ENCODE measurements around the gene SLC34A3. TPM values are rescaled to one million over a fixed set of nuclear protein-coding genes. Genes with fewer than 3 reads are reported as not detected.

The SLC34A3 gene
- total RNA-seq, result 0.23 to 0.27 TPM in 2 of 3 replicates, not detected in the other

- H3K36me3 Mint-ChIP-seq, result no peaks in the 10 kb centered on the region
- H3K4me1 Mint-ChIP-seq, result peaks cover 9% of the 10 kb centered on the region
- DNase-seq (ENCODE audit: low spot score in 2 of 2, unreplicated experiment in 2 of 2), result no peak
- H3K27me3 Mint-ChIP-seq (ENCODE audit: low read depth), result peaks cover 3% of the 10 kb centered on the region
- TF ChIP-seq CTCF (IDR thresholded peaks at IDR 0.05; ENCODE audit: unreplicated experiment), result no peak
- no peaks in the 10 kb centered on the region for H3K9me3 Mint-ChIP-seq
- H3K27ac Mint-ChIP-seq, result no peak within 1 kb of the TSS
- no peak within 1 kb of the TSS for H3K4me3 Mint-ChIP-seq
These were observed at the start of gene SLC34A3 for GRCh38 chr9:137230705-137231371. Gene SLC34A3 (plus strand): TSS chr9:137230901. CDS start chr9:137231703, 802 bp downstream.

GRCh38 chr9:137181680-137182079 lies 49.0 kb upstream of the SLC34A3 start:
- no peak for TF ChIP-seq CTCF (IDR thresholded peaks at IDR 0.05; ENCODE audit: unreplicated experiment)
- H3K27me3 Mint-ChIP-seq (ENCODE audit: low read depth), result no peaks in the 10 kb centered on the region
- no peak overlapping the region for H3K4me3 Mint-ChIP-seq
- H3K9me3 Mint-ChIP-seq, result no peaks in the 10 kb centered on the region
- no peak overlapping the region for H3K27ac Mint-ChIP-seq
- DNase-seq (ENCODE audit: low spot score in 2 of 2, unreplicated experiment in 2 of 2), result no peak
- peaks cover 11% of the 10 kb centered on the region for H3K36me3 Mint-ChIP-seq
- H3K4me1 Mint-ChIP-seq, result peaks cover 2% of the 10 kb centered on the region

DNA sequence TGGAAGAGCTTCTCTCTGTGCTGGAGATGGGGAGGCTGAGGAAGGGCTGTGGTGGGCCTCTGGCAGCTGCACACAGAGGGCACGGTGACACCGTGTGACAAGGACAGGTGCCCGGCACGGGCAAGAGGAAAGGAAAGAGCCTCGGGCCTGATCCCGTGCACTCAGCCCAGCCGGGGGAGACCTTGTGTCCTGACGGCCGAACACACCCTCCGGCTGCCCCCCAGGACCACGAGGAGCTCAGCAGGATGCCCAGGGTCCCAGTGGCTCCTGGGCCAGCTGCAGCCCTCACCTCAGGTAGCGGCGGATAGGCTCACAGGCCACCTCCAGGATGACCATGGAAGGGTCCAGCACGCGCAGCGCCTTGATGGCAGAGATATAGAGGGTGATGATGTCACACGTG lies 47.9 kb upstream of the SLC34A3 start:
- H3K9me3 Mint-ChIP-seq, result no peaks in the 10 kb centered on the region
- TF ChIP-seq CTCF (IDR thresholded peaks at IDR 0.05; ENCODE audit: unreplicated experiment), result no peak
- peaks cover 13% of the 10 kb centered on the region for H3K4me1 Mint-ChIP-seq
- H3K4me3 Mint-ChIP-seq, result no peak overlapping the region
- no peak for DNase-seq (ENCODE audit: low spot score in 2 of 2, unreplicated experiment in 2 of 2)
- H3K36me3 Mint-ChIP-seq, result peaks cover 6% of the 10 kb centered on the region
- no peaks in the 10 kb centered on the region for H3K27me3 Mint-ChIP-seq (ENCODE audit: low read depth)
- H3K27ac Mint-ChIP-seq, result no peak overlapping the region

DNA sequence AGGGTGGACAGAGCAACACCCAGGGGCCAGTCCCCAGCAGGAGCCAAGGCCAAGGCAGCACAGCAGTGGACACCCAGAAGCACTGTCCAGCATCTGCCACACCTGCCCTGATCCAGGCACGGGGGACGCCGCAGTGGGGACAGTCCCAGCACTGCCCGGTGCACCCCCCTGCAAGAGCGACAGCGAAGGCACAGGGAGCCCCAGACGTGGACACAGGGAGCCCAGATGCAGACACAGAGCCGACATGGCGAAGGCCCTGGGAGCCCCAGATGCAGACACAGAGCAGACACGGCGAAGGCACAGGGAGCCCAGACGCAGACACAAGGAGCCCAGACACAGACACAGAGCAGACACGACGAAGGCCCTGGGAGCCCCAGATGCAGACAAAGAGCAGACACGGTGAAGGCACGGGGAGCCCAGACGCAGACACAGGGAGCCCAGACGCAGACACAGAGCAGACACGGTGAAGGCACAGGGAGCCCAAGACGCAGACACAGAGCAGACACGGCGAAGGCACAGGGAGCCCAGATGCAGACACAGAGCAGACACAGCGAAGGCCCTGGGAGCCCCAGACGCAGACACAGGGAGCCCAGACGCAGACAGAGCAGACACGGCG lies 46.6 kb upstream of the SLC34A3 start:
- Mint-ChIP-seq H3K27me3 (ENCODE audit: low read depth) (no peaks in the 10 kb centered on the region), H3K4me1 (peaks cover 17% of the 10 kb centered on the region), H3K4me3 (no peak overlapping the region), H3K27ac (no peak overlapping the region), H3K36me3 (peaks cover 8% of the 10 kb centered on the region), H3K9me3 (no peaks in the 10 kb centered on the region)
- no peak for DNase-seq (ENCODE audit: low spot score in 2 of 2, unreplicated experiment in 2 of 2)
- TF ChIP-seq CTCF (IDR thresholded peaks at IDR 0.05; ENCODE audit: unreplicated experiment), result no peak

DNA sequence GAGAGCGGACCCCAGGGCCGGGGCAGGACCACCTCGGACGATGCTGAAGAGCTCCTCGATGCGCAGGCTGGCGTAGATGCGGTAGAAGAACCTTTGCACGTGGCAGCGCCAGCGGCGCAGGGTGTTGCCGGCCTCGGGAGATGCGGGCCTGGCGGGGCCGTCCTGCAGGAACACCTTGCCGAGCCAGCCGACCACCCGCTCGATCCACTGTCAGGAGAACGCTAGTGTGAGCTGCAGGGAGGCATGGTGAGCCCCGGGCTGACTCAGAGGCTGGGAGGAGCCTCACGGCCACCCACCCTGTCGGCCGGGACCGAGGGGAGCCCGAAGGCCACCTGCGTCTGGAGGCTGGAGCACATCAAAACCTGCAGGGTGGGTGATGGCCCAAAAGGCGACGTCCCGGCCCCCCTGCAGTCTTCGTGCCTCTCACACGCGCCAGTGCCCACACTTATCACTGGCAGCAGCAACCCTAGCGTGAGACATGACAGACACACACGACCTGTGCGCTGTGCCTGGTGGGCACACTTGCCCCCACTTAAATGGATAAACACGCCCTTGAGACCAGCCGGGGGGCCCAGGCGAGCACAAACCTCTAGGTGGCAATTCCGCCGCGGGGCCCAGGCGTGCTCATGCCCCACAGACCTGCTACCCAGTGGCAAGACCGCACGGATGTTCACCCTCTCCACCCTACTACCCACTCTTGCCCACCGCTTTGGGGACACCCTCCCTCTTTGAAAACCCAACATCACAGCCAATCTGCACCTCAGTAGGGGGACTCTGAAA lies 45.6 kb upstream of the SLC34A3 start:
- no peak overlapping the region for H3K27ac Mint-ChIP-seq
- H3K4me3 Mint-ChIP-seq, result no peak overlapping the region
- no peaks in the 10 kb centered on the region for H3K9me3 Mint-ChIP-seq
- DNase-seq (ENCODE audit: low spot score in 2 of 2, unreplicated experiment in 2 of 2), result no peak
- H3K27me3 Mint-ChIP-seq (ENCODE audit: low read depth), result no peaks in the 10 kb centered on the region
- H3K36me3 Mint-ChIP-seq, result peaks cover 8% of the 10 kb centered on the region
- no peak for TF ChIP-seq CTCF (IDR thresholded peaks at IDR 0.05; ENCODE audit: unreplicated experiment)
- H3K4me1 Mint-ChIP-seq, result peaks cover 24% of the 10 kb centered on the region
